IMR-90 (cell line): ENCODE data around the gene SAG. TPM values are rescaled to one million over a fixed set of nuclear protein-coding genes. Genes with fewer than 3 reads are reported as not detected.

Experiments used
- ATAC-seq: fragments of 200-7000 bp; cut with Tn5 transposase; 2 replicates; pipeline ENCODE4 v1.9.1; 2020; ENCODE audit warnings: low read depth, mild to moderate bottlenecking, moderate library complexity
- BruUV-seq: library from RNA; stranded (reverse); fragments of 400-500 nt; replicated peaks from 2 replicates; lab custom pipeline; 2021; lab: Mats Ljungman, UMichigan
- CTCF ChIA-PET: fragments of 300-600 bp; formaldehyde crosslinking; extraction: SDS; loops from one replicate; lab custom pipeline; 2021; ENCODE audit warnings: antibody characterized with exemption; lab: Yijun Ruan, JAX
- POLR2A ChIA-PET: fragments of 300-600 bp; sonication (Branson Sonifier 250); formaldehyde crosslinking; loops from one replicate; lab custom pipeline; 2022; ENCODE audit warnings: antibody characterized with exemption; ENCODE audit not compliant: unreplicated experiment; lab: Charles Lee
- DNase-seq: peaks from one replicate; pipeline ENCODE4 v3.0.0; 2013
- H2AFZ ChIP-seq: replicated peaks from 2 replicates; pipeline ENCODE3; 2013; ENCODE audit warnings: low read length, mild to moderate bottlenecking; ENCODE audit not compliant: poor library complexity
- H2AK5ac ChIP-seq: 2 replicates; pipeline ENCODE4 v1.6.1; 2013; ENCODE audit warnings: low read depth, low read length, inconsistent platforms
- H2AK9ac ChIP-seq: replicated peaks from 2 replicates; pipeline ENCODE3; 2013; ENCODE audit warnings: mild to moderate bottlenecking, low read depth, low read length, moderate library complexity; ENCODE audit not compliant: poor library complexity
- H2BK120ac ChIP-seq: 2 replicates; pipeline ENCODE4 v1.6.1; 2013; ENCODE audit warnings: low read depth, low read length, inconsistent platforms
- H2BK15ac ChIP-seq: 3 replicates; pipeline ENCODE4 v1.6.1; 2013; ENCODE audit warnings: low read depth, low read length, inconsistent platforms
- H2BK20ac ChIP-seq: 2 replicates; pipeline ENCODE4 v1.6.1; 2013; ENCODE audit warnings: low read depth, mild to moderate bottlenecking, inconsistent platforms, low read length, moderate library complexity
- H2BK5ac ChIP-seq: 2 replicates; pipeline ENCODE4 v1.6.1; 2013; ENCODE audit warnings: mild to moderate bottlenecking, low read depth, low read length, inconsistent platforms; ENCODE audit not compliant: poor library complexity, severe bottlenecking
- H3K14ac ChIP-seq: replicated peaks from 2 replicates; pipeline ENCODE4 v1.6.1; 2013; ENCODE audit warnings: low read depth, low read length, inconsistent platforms
- H3K18ac ChIP-seq: 2 replicates; pipeline ENCODE4 v1.6.1; 2013; ENCODE audit warnings: low read depth, low read length, control low read depth
- H3K23ac ChIP-seq: 2 replicates; pipeline ENCODE4 v1.6.1; 2013; ENCODE audit warnings: low read depth, low read length, inconsistent platforms
- H3K27ac ChIP-seq: 2 replicates; pipeline ENCODE4 v1.5.1; 2013; ENCODE audit warnings: mild to moderate bottlenecking, control low read depth, low read length; ENCODE audit not compliant: insufficient read depth
- H3K27me3 ChIP-seq: 2 replicates; pipeline ENCODE4 v1.6.1; 2013; ENCODE audit warnings: low read length; ENCODE audit not compliant: control insufficient read depth, insufficient read depth
- H3K36me3 ChIP-seq: 2 replicates; pipeline ENCODE4 v1.6.1; 2013; ENCODE audit warnings: low read length, mixed read lengths; ENCODE audit not compliant: control insufficient read depth, insufficient read depth
- H3K4ac ChIP-seq: 2 replicates; pipeline ENCODE4 v1.6.1; 2013; ENCODE audit warnings: low read depth, low read length, inconsistent platforms
- H3K4me1 ChIP-seq: 2 replicates; pipeline ENCODE4 v1.6.1; 2013; ENCODE audit warnings: low read length, mixed read lengths; ENCODE audit not compliant: control insufficient read depth, insufficient read depth
- H3K4me2 ChIP-seq: 2 replicates; pipeline ENCODE4 v1.6.1; 2013; ENCODE audit warnings: low read depth, mild to moderate bottlenecking, control low read depth, low read length, moderate library complexity
- H3K4me3 ChIP-seq: 2 replicates; pipeline ENCODE4 v1.5.1; 2013; ENCODE audit warnings: low read depth, mild to moderate bottlenecking, control low read depth, low read length, moderate library complexity; ENCODE audit not compliant: insufficient read depth
- H3K56ac ChIP-seq: 2 replicates; pipeline ENCODE4 v1.6.1; 2013; ENCODE audit warnings: low read length, inconsistent platforms; ENCODE audit not compliant: insufficient read depth; ENCODE audit errors: extremely low read depth
- H3K79me1 ChIP-seq, 2 experiments: 2 replicates each; pipeline ENCODE4 v1.6.1; 2013; ENCODE audit warnings: low read length in 2 of 2, inconsistent platforms in 1 of 2, low read depth in 1 of 2
- H3K9ac ChIP-seq: 2 replicates; pipeline ENCODE4 v1.6.1; 2013; ENCODE audit warnings: low read depth, low read length, control low read depth
- H3K9me1 ChIP-seq: 2 replicates; pipeline ENCODE4 v1.6.1; 2013; ENCODE audit warnings: low read length, inconsistent platforms; ENCODE audit not compliant: insufficient read depth
- H3K9me3 ChIP-seq: 2 replicates; pipeline ENCODE4 v1.6.1; 2013; ENCODE audit warnings: low read length; ENCODE audit not compliant: control insufficient read depth, insufficient read depth
- H4K20me1 ChIP-seq: 2 replicates; pipeline ENCODE4 v1.6.1; 2013; ENCODE audit warnings: low read length, inconsistent platforms; ENCODE audit not compliant: insufficient read depth
- H4K5ac ChIP-seq: 2 replicates; pipeline ENCODE4 v1.6.1; 2013; ENCODE audit warnings: mild to moderate bottlenecking, low read depth, low read length, control low read depth
- H4K8ac ChIP-seq, 2 experiments: 2 replicates each; pipeline ENCODE4 v1.6.1; 2013; ENCODE audit warnings: low read depth in 2 of 2, low read length in 2 of 2, control low read depth in 1 of 2, inconsistent platforms in 1 of 2
- H4K91ac ChIP-seq: 2 replicates; pipeline ENCODE4 v1.6.1; 2013; ENCODE audit warnings: low read depth, low read length, inconsistent platforms; ENCODE audit not compliant: insufficient read depth
- BHLHE40 ChIP-seq: fragments of 150-350 bp; IDR thresholded peaks from 2 replicates; pipeline ENCODE4 v1.6.1; 2016; ENCODE audit warnings: mild to moderate bottlenecking, low read depth, low read length
- CEBPB ChIP-seq: IDR thresholded peaks from 2 replicates; pipeline ENCODE4 v1.6.1; 2012; ENCODE audit warnings: low read depth, low read length, improper control_type of control experiment
- CHD1 ChIP-seq: IDR thresholded peaks from 2 replicates; pipeline ENCODE4 v1.6.1; 2012; ENCODE audit warnings: low read depth, low read length, improper control_type of control experiment
- FOS ChIP-seq: fragments of 150-350 bp; IDR thresholded peaks from 2 replicates; pipeline ENCODE4 v1.6.1; 2016; ENCODE audit warnings: low read depth, low read length
- MAFK ChIP-seq: IDR thresholded peaks from 2 replicates; pipeline ENCODE4 v1.6.1; 2012; ENCODE audit warnings: low read depth, low read length, improper control_type of control experiment
- MAZ ChIP-seq: IDR thresholded peaks from 2 replicates; pipeline ENCODE4 v1.6.1; 2012; ENCODE audit warnings: low read depth, mild to moderate bottlenecking, low read length, improper control_type of control experiment, moderate library complexity, borderline replicate concordance
- MXI1 ChIP-seq: IDR thresholded peaks from 2 replicates; pipeline ENCODE4 v1.6.1; 2012; ENCODE audit warnings: low read depth, mild to moderate bottlenecking, low read length, moderate library complexity, borderline replicate concordance
- NFE2L2 ChIP-seq: fragments of 150-350 bp; IDR thresholded peaks from 2 replicates; pipeline ENCODE4 v1.6.1; 2016; ENCODE audit warnings: low read depth, mild to moderate bottlenecking, low read length
- POLR2A ChIP-seq: IDR thresholded peaks from 2 replicates; pipeline ENCODE4 v1.6.1; 2012; ENCODE audit warnings: mild to moderate bottlenecking, low read depth, low read length
- RAD21 ChIP-seq: IDR thresholded peaks from 2 replicates; pipeline ENCODE4 v1.6.1; 2012; ENCODE audit warnings: low read length, improper control_type of control experiment
- RCOR1 ChIP-seq: IDR thresholded peaks from 2 replicates; pipeline ENCODE4 v1.6.1; 2012; ENCODE audit warnings: mild to moderate bottlenecking, low read length, improper control_type of control experiment; ENCODE audit not compliant: insufficient replicate concordance
- RFX5 ChIP-seq: IDR thresholded peaks from 2 replicates; pipeline ENCODE4 v1.8.0; 2012; ENCODE audit warnings: low read depth, mild to moderate bottlenecking, low read length, moderate library complexity
- SMC3 ChIP-seq: fragments of 150-350 bp; IDR thresholded peaks from 2 replicates; pipeline ENCODE4 v1.6.1; 2016; ENCODE audit warnings: low read depth, mild to moderate bottlenecking, antibody characterized with exemption, low read length, moderate library complexity
- WGBS, 2 experiments: methylation state at CpG; one replicate each; pipeline versions ENCODE4 v1.1.5 to v1.1.7; 2013; ENCODE audit warnings: missing lambda C conversion rate in 2 of 2; ENCODE audit not compliant: insufficient read length in 1 of 2; ENCODE audit errors: extremely low coverage in 2 of 2; 5-methylcytosine and 5-hydroxymethylcytosine counted together
- dilution Hi-C: fragments of 300-500 bp; cut with HindIII; formaldehyde crosslinking; loops from one replicate; pipeline ENCODE4 v1.14.3; 2018; ENCODE audit warnings: low sequenced_read_pairs; ENCODE audit not compliant: unreplicated experiment
- in situ Hi-C: fragments of 300-500 bp; cut with MboI; formaldehyde crosslinking; loops from 3 replicates; pipeline ENCODE4 v1.14.3; 2019; ENCODE audit warnings: low sequenced_read_pairs, inconsistent platforms, mixed read lengths
- intact Hi-C: fragments of 100-400 bp; cut with micrococcal nuclease; formaldehyde crosslinking; loops from 2 replicates; pipeline ENCODE4 v1.10.0; 2022
- polyA plus RNA-seq, 3 experiments: library from polyadenylated mRNA; depleted of rRNA; stranded (reverse); fragments of >200 nt; gene quantifications; 2 replicates each; pipeline ENCODE4 v1.2.3, GENCODE V29; 2012; ENCODE audit warnings: low replicate concordance in 1 of 3
- total RNA-seq: library from RNA; depleted of rRNA; stranded (reverse); fragments of >200 nt; gene quantifications from 2 replicates; pipeline ENCODE4 v1.2.3, GENCODE V29; 2012
- TF ChIP-seq, protein P1 (sequence below): conservative IDR thresholded peaks from 2 replicates; pipeline ENCODE4 v1.5.1; 2012; ENCODE audit warnings: mild to moderate bottlenecking, low read depth, low read length, improper control_type of control experiment
- TF ChIP-seq, protein P2 (sequence below): fragments of 150-350 bp; IDR thresholded peaks from 2 replicates; pipeline ENCODE4 v1.6.1; 2017; ENCODE audit warnings: mild to moderate bottlenecking, antibody characterized with exemption, low read length, low read depth
- TF ChIP-seq, protein P3 (sequence below): fragments of 150-350 bp; IDR thresholded peaks from 2 replicates; pipeline ENCODE4 v1.6.1; 2016; ENCODE audit warnings: low read depth, mild to moderate bottlenecking, low read length, moderate library complexity, borderline replicate concordance

Gene SAG
- total and polyA plus RNA-seq, 2 of the 4 experiments (the other 2 are of a cell fraction): not detected

DNA sequence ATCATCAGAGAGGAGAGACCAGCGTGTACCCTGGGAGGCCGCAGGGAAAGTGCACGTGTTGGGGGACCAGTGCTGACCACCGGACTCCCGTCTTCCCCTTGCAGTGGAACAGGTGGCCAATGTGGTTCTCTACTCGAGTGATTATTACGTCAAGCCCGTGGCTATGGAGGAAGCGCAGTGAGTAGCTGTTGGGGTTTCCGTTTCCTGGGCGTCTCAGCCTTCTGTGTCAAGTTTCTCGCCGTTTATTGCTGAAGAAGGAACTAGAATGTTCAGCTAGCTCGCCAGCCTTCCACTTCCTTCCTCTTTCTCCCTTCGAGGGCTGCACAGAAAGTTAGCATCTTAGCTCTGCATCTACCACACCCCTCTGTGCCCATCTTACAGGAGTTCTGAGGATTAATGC, 23.9 kb downstream of the SAG start:
- dilution Hi-C loops (no loop called here), intact Hi-C loops (no loop called here), in situ Hi-C loops (no loop called here)
- no peak overlapping the region for H2BK5ac ChIP-seq
- no peak overlapping the region for H4K5ac ChIP-seq
- DNase-seq: no peak
- H3K79me1 ChIP-seq: no peaks in the 10 kb centered on the region
- no peaks in the 10 kb centered on the region for H3K9me1 ChIP-seq
- BruUV-seq: no TSS peak
- no peak overlapping the region for H2AK9ac ChIP-seq
- WGBS, 2 experiments: 97% methylated on average over 6 of the region's 15 CpGs; no CpG with 5 or more reads in 1 of the 2 experiments
- H4K20me1 ChIP-seq: no peaks in the 10 kb centered on the region
- TF ChIP-seq, protein P1, sequence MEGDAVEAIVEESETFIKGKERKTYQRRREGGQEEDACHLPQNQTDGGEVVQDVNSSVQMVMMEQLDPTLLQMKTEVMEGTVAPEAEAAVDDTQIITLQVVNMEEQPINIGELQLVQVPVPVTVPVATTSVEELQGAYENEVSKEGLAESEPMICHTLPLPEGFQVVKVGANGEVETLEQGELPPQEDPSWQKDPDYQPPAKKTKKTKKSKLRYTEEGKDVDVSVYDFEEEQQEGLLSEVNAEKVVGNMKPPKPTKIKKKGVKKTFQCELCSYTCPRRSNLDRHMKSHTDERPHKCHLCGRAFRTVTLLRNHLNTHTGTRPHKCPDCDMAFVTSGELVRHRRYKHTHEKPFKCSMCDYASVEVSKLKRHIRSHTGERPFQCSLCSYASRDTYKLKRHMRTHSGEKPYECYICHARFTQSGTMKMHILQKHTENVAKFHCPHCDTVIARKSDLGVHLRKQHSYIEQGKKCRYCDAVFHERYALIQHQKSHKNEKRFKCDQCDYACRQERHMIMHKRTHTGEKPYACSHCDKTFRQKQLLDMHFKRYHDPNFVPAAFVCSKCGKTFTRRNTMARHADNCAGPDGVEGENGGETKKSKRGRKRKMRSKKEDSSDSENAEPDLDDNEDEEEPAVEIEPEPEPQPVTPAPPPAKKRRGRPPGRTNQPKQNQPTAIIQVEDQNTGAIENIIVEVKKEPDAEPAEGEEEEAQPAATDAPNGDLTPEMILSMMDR: no peak
- TF ChIP-seq BHLHE40: no peak
- TF ChIP-seq, protein P2, sequence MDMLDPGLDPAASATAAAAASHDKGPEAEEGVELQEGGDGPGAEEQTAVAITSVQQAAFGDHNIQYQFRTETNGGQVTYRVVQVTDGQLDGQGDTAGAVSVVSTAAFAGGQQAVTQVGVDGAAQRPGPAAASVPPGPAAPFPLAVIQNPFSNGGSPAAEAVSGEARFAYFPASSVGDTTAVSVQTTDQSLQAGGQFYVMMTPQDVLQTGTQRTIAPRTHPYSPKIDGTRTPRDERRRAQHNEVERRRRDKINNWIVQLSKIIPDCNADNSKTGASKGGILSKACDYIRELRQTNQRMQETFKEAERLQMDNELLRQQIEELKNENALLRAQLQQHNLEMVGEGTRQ: no peak
- TF ChIP-seq, protein P3, sequence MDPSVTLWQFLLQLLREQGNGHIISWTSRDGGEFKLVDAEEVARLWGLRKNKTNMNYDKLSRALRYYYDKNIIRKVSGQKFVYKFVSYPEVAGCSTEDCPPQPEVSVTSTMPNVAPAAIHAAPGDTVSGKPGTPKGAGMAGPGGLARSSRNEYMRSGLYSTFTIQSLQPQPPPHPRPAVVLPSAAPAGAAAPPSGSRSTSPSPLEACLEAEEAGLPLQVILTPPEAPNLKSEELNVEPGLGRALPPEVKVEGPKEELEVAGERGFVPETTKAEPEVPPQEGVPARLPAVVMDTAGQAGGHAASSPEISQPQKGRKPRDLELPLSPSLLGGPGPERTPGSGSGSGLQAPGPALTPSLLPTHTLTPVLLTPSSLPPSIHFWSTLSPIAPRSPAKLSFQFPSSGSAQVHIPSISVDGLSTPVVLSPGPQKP: no peak
- no peak for TF ChIP-seq POLR2A
- no peak for TF ChIP-seq FOS
- TF ChIP-seq CHD1: no peak
- no peak for TF ChIP-seq RFX5
- TF ChIP-seq MXI1: no peak
- no peak for TF ChIP-seq MAFK
- TF ChIP-seq CEBPB: no peak
- no peak for TF ChIP-seq SMC3
- no peak for TF ChIP-seq RAD21
- TF ChIP-seq NFE2L2: no peak
- TF ChIP-seq MAZ: no peak
- no peak for TF ChIP-seq RCOR1
- H2BK15ac ChIP-seq: no peak overlapping the region
- H4K91ac ChIP-seq: no peak overlapping the region
- no peak overlapping the region for H2AFZ ChIP-seq
- POLR2A ChIA-PET: no interaction called here
- H3K27me3 ChIP-seq: peaks cover 31% of the 10 kb centered on the region
- no peaks in the 10 kb centered on the region for H3K9me3 ChIP-seq
- no peak overlapping the region for H3K9ac ChIP-seq
- ATAC-seq: no peak
- H3K27ac ChIP-seq: no peak overlapping the region
- no peaks in the 10 kb centered on the region for H3K4me1 ChIP-seq
- no peak overlapping the region for H3K18ac ChIP-seq
- no peak overlapping the region for H2BK120ac ChIP-seq
- no peak overlapping the region for H4K8ac ChIP-seq
- H3K4me2 ChIP-seq: no peak overlapping the region
- H2AK5ac ChIP-seq: no peak overlapping the region
- H2BK20ac ChIP-seq: no peak overlapping the region
- H3K23ac ChIP-seq: no peak overlapping the region
- CTCF ChIA-PET: interaction anchor here (0.5 kb wide), 1 partner anchor 28 kb away, joined by 4 read pairs; no protein-coding TSS in a partner anchor
- H3K4ac ChIP-seq: no peak overlapping the region
- no peak overlapping the region for H3K56ac ChIP-seq
- H3K14ac ChIP-seq: no peak overlapping the region
- no peak overlapping the region for H3K4me3 ChIP-seq
- no peaks in the 10 kb centered on the region for H3K36me3 ChIP-seq
